ENCODE results near the gene USP46.

Gene USP46, protein sequence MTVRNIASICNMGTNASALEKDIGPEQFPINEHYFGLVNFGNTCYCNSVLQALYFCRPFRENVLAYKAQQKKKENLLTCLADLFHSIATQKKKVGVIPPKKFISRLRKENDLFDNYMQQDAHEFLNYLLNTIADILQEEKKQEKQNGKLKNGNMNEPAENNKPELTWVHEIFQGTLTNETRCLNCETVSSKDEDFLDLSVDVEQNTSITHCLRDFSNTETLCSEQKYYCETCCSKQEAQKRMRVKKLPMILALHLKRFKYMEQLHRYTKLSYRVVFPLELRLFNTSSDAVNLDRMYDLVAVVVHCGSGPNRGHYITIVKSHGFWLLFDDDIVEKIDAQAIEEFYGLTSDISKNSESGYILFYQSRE

DNA sequence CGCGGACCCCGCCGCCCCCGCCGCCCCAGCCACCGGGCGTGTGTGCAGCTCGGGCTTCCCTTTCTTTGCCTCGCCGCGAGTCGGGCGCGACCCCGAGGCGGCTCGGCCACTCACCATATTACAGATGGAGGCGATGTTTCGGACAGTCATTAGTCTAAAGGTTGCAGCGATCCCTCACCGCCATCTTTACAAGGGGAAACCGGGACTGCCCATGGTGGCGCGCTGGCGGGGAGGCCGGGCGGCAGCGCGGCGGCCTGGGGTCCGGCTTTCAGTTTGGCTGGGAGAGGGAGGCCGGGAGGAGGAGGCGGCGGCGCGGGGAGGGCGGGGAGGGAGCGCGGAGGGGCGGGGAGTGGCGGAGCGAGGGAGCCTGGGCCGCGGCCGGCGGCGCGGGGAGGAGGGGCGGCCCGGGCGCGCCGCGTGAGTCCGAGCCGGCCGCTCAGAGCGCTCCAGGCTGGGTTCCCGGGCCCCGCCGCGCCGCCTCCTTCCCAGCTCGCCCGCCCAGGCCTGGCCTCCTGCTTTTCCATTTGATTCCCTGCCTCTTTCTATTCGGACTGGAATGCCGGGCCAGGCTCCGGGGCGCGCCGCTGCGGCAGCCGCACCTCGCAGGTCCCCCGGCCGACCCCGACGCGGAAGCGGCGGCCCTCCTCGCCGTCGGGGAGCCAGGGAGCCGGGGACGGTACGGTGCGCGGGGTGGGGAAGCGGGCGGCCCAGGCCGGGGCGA is at the start of gene USP46:
TSS of gene USP46 (minus strand) at position 301 of the 721 bp plus-strand sequence. CDS start at position 150, 151 bp downstream.
- DNase-seq: peak; percentile 44 to 68

DNA sequence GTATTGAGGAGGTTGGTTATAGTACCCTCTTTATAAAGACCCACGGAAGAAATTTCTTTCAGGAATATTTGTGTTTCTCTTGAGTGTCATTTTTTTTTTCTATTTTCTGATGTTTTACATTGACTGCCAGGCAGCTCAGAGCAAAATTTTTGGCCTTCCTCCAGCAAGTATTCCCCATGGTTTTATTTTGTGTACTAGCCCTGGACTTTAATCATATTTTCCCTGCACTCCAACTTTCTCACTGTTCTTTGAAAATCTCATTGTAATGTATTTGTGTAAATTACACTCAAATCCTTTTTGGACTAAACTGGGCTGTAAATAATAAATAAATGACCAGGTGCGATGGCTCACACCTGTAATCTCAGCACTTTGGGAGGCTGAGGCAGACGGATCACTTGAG is 45.6 kb upstream of the USP46 start:
- DNase-seq: no peak

DNA sequence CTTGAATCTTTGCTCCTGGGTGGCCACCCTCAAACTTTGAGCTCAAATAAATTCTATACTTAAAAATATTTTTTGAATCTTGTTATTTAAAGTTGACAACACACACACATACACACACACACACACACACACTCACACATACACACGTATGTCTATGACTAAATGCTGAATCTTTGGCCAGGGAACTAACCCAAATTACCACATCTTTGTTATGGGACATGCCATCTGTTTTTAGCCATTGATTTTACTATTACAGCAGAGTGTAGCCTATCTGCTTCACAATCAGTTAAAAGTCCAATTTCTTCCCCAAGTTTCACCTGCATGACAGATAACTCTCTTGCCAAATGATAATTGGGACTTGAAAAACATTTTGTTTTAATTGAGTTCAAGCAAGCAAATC is 45.0 kb upstream of the USP46 start:
- DNase-seq: no peak

DNA sequence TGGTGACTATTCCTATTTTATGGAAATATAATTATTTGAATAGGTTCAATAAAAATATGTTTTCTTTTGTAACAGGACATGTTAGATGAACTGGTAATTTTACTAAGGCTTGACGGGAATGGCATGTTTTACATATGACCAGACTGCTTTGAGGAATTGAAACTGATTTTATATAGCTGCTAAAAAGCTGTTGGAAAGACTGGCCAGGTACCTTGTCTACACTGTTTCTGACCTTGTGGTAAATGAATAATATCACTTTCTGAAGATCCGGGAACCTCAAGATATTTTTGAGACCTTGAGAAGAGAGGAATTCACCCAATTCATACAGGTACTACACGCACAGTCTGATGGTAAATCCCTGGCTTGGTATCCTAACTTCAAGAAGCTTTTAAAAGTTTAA is 42.1 kb upstream of the USP46 start:
- DNase-seq: no peak

DNA sequence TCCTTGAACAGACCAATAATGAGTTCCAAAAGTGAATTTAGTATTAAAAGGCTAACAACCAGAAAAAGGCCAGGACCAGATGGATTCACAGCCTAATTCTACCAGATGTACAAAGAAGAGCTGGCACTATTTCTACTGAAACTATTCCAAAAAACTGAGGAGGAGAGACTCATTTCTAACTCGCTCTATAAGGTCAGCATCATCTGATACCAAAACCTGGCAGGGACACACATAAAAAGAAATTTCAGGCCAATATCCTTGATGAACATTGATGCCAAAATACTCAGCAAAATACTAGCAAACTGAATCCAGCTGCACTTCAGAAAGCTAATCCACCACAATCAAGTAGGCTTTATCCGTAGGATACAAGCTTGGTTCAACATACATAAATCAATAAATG is 35.8 kb upstream of the USP46 start:
- DNase-seq: no peak

DNA sequence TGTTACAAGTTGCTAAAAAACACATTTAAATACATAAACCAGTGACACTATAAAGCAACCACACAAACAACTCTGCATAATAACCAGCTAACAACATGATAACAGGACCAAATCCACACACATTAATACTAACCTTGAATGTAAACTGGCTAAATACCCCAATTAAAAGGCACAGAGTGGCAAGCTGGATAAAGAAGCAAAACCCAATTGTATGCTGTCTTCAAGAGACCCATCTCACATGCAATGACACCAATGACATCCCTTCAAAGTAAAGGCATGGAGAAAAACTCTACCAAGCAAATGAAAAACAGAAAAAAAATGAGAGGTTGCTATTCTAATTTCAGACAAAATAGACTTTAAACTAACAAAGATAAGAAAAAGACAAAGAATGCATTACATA is 34.4 kb upstream of the USP46 start:
- DNase-seq: no peak

DNA sequence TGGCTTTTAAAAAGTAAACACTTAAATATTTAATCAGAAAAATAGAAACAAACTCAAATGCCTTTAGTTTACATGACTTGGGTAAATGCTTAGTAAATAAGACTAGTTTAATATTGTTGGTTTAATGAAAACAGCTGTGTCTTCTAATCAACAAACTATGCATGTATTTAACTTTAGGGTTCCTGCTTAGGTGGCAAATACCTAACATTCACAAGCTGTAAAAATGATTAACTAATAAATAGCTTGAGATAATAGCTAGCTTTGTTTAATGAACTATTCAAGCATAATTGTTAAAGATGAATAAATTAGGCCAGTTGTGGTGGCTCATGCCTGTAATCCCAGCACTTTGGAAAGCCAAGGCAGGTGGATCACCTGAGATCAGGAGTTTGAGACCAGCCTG is 30.0 kb upstream of the USP46 start:
- DNase-seq: no peak

DNA sequence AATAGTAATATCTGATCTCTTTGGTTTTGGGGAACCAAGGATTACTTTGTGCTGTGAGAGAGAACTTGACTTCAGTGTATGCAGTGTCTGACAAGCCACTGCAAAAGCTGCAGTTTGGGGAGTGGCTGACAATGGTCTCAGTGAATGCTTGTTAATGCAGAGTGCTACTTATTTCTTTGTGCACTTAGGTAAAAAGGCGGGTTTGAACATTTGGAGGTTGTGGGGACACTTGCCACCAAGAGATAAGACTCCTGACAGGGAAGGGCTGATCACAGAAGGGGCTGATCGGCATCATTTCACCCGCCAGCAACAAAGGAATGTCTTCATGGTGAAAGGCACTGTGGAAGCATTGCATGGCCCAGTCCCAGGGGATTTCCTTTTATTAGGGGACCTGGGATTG is 28.6 kb upstream of the USP46 start:
- DNase-seq: no peak

DNA sequence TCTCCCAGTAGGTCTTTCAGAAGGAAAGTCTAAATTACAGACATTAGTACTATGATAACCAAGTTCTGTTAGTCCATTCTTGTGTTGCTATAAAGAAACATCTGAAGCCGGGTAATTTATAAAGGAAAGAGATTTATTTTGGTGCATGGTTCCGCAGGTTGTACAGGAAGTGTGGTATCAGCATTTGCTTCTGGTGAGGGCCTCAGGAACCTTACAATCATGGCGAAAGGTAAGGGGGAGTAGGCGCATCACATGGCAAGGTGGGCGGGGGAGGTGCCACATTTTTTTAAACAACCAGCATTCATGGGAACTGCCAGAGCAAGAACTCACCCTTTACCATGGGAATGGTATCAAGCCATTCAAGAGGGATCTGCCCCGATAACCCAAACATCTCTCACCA is 26.2 kb upstream of the USP46 start:
- DNase-seq: no peak

DNA sequence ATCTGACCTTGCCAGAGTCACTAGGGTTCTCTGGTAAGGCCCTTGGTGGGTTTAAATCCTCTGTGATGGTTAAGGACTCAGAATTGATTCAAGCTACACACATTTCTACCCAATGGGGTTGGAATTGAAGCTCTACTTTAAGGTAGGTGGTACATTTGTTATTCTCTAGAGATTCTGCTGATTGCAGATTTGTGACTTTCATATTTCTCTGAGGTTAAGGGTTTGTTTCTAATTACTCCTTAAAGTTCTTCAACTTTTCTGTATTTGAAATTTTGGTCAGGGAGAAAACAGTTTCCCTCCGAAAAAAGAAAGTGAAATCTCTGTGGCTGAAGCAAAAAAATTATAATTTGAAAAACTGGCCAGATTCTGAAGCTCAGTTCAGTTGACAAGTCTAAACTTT is 25.8 kb upstream of the USP46 start:
- no peak for DNase-seq

DNA sequence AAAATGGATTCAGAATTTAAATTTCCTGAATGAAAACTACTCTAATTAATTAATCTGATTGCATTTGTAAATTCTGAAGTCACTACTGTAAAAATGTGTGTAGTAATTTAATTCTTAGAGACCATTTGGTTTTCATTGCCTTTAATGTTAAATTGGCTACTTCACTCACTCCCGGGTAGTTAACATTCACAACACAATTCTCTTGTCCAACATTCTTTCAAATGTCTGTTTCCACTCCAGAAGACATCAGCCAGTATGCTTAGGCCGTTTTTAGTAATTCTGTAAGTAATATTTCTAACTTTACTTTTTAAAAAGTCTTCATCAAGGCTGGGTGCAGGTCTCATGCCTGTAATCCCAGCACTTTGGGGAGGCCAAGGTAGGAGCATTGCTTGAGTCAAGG is 21.3 kb upstream of the USP46 start:
- no peak for DNase-seq

DNA sequence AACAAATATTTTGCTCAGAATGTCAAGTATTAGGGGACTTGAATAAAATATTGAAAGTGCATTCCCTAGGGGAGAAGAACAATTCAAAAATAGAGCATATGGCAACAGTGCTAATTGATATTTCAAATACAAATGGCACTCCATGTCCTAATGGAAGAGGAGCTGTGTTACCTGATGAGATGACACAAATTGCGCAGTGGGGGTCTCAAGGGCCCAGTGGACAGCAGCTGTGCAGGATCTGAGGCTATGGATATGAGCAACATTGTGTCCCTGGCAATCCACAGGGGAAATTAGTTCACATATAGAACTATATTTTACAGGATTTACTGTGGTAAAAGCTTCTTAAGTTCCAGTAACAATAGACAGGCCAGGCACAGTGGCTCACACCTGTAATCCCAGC is 17.4 kb upstream of the USP46 start:
- DNase-seq: no peak

DNA sequence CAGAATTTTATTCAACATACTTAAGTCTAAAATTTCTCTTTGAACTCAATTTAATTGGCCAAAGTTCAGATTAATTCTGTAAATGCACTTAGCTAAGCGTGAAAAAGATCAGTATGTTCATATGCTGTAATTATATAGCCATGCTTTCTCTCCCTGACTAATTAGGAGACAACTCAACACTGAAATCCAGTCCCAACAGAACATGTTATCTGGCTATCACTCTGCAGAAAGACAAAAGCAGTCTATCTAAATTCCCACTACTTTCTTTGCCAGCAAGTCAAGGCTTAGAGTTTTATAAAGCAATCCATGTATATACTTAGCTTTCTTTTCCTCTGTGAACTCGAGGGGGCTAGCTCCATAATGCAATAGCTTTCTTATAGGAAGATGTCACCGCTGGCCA is 16.0 kb upstream of the USP46 start:
- no peak for DNase-seq

DNA sequence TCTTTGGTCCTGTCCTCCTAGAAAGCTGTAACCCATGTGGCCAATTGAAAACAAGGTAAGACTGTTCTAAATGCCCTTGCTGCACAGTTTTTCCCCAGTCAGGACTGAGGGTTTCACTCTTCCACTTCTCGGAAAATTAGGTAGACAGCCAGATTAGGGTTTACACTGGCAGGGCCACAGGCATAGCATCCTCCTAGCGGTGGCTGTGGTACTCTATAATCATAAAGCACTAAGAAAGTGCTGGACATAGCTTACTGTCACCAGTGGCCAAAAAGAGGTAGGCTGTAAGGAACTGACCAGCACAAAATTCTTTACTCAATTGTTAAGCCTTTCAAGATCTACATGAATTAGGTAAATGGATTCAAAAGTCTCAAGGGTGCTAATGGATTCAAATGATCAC is 11.6 kb upstream of the USP46 start:
- DNase-seq: no peak

DNA sequence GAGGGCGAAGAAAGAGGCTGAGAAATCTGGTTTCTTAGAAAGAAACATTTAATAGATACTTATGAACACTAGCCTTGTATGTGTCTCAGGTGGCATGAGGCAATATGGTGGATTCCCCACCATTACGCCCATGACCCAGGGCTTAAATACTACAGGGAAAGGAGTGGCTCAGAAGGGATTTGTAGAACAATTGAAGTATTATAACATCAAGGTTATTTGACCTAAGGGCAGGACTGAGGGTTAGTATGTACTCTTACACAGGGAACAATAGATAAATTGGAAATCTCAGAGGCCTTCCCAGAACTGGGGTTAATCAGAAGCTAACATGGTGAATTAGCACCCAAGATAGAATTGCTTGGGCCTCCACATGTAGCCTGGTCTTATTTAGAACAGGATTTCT is 11.0 kb upstream of the USP46 start:
- DNase-seq: no peak

DNA sequence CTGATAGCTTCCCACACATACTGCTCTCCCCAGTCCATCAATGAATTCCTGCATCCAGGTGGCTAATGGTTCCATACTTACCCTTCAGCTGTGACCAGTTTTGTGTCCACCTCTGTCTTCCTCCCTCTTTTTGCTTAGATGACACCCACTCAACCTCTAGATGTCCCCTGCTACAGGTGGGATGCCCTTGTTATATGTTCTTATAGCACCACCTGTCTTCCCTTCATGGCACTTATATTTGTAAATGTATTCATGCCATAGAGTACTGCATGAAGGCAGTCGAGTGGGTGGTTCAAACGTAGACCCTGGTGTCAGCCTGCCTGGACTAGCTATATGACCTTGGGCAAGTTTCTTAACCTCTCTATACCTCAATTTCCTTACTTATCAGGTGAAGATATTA is 6.5 kb upstream of the USP46 start:
- no peak for DNase-seq

DNA sequence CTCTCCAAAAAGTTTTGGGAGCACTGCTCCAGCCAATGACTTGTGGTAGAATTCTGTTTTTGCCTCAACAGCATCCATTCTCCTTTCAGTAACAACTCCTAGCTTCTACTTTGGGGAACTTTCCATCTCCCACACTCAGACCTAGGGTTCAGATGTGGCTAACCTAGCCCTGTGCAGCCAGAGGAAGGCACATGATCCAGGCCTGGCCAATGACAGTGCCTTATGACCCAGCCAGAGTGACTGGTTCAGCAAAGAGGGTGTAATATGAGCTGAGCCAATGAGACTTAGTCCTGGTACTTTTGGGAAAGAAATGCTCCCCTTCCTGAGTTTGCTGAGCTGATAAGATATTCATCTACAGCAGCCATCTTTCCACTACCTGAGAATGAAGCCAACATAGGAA is 5.4 kb upstream of the USP46 start:
- DNase-seq: no peak

DNA sequence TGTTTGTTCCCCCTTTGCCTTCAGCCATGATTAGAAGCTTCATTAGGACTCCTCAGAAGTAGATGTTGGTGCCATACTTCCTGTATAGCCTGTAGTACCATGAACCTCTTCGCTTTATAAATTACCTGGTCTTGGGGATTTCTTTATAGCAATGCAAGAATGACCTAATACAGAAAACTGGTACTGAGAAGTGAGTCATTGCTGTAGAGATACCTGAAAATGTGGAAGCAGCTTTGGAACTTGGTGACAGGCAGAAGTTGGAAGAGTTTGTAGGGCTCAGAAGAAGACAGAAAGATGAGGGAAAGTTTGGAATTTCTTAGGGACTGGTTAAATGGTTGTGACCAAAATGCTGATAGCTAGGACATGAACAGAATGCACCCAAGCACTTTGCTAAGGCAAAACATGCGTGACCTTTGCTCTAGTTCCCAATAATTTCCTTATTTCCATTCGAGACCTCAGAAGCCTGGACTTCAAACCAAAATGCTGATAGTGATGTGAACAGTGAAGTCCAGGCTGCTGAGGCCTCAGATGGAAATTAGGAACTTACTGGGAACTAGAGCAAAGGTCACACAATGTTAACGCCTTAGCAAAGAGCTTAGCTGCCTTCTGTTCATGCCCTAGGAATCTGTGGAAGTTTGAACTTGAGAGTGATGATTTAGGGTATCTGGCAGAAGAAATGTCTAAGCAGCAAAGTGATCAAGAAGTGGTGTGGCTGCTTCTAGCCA is 3.0 kb upstream of the USP46 start:
- DNase-seq: no peak

DNA sequence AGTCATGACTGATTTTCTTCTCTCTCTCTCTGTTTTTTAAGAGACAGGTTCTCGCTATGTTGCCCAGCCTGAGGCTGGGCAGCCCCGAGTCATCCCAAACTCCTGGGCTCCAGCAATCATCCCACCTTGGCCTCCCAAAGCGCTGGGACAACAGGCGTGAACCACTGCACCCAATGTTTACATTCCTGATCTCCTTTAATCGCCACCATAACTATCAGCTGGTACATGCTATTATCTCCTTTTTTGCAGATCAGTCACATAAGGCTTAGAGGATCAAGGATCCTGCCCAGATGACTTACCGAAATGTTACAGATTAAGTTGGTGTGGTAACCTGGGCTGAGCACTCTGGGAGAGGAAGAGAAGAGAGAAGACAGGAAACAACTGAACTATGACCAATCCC is 1.5 kb upstream of the USP46 start:
- DNase-seq: no peak

DNA sequence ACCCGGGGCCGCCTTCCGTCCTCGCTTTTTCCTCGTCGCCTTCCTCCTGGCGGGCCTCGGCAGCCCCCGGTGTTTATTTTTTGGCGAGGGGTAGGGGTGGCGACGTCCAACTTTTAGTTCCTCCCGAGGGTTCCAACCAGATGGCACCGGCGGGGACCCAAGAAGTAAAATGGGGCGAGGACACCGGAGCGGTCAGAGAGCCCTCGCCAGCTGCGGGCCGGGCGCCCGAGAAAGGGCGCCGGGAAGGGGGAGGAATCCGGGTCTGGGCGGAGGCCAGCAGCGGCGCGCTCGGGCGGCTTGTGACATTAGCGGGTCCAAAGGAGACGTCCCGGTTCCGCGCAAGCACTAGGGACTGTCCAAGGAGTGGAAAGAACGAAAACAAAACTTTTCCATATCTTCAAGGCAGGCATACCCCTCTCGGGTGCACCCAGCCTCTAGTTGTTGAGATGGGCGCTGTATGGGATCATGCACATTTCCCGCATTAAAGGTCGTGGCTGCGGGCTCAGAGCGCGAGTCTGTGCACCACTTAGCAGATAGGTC is 691 bp upstream of the USP46 start:
- peak in 1 of 2 experiments; percentile 17 for DNase-seq

DNA sequence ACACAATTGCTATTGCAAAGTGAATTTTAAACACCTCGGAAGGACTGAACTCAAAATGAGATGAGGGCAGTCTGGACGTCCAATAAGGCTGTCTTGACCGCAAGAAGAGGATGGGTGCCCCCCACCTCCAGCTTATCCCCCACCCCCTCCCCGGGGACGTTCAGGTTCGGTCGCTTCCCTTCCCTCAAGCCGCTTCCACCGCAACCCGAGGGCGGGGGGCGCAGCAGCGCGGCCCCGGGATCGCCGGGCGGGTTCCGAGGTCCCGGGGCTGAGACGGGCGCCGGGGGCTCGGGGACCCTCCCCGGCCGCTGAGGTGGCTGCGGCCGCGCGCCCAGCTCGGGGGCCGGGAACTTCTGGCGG is 480 bp downstream of the USP46 start:
- DNase-seq: no peak

DNA sequence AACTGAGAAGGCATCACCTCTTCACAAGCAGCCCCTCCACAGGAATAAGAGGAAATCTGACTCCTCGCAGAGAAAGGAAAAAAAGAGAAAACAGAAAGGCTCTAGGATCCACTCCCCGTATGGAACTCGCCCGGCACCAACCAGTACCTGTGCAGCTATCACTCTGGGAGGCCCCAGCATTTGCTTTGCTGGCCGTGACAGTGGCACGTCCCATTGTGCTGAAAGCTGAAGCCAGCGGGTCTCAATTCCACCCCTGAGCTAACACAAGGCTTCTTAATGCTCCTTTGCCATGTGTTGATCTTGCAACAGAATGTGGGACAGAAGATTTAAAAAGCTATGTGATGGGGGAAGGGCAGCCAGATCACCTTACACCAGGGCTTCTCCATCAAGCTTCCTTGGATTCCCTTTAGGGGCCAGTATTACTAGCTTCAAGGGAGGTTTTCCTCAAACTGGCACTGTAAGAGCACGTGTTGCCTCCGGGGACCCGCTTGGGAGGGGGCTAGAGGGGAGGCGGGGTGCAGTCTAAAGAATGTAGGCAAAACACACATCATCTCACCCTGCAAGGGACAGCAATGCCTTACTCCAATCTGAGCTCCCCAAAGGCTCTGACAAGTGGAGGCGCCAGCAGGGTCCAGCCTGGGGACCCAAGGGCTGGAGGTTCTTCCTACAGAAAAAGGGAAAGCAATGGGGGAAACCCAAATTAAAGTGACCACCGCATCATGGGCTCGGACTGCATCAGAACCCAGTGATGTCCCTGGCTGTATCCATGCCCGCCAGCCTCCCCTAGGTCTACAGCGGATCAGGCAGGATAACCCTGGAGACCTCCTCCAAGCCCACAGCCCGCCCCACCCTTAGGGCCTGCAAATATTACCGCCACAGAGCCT is 1.2 kb downstream of the USP46 start:
- DNase-seq: no peak

DNA sequence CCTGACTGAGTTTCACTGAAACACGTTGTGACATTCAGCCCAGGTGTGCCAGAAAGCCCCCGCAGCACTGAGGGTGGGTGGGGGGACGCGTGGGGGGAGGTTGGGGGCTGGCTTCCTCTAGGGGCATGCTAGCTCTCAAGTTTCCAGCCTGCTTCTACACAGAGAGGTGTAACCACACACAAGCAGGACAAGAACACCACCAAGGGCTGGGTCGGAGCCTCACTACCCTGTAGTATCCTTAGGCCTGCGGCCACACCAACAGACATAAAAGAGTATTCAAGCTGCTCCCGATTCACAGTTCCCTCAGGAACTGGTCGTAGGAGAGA is 1.8 kb downstream of the USP46 start:
- DNase-seq: no peak

All from stimulated activated CD4-positive, alpha-beta T cell treated with anti-CD3 and anti-CD28 coated beads, Interleukin-4, amount 100 ng/mL, for 4 hours (primary cell).